Effector CD4-positive, alpha-beta T cell (primary cell): Measurements from ENCODE around the gene UBD. TPM values are rescaled to one million over a fixed set of nuclear protein-coding genes. Genes with fewer than 3 reads are reported as not detected.

Experiments
- DNase-seq: peaks from one replicate; pipeline ENCODE4 v3.0.0-alpha.2; 2020
- total RNA-seq: gene quantifications from one replicate; lab custom pipeline; 2026; lab: John Stamatoyannopoulos, UW

Gene UBD
- not detected for total RNA-seq

GRCh38 chr6:29559524-29560287 is at the start of gene UBD:
TSS of gene UBD (minus strand) at chr6:29559732. CDS start at chr6:29559701, 31 bp downstream.
- no peak for DNase-seq

GRCh38 chr6:29608131-29608530 is 48.6 kb upstream of the UBD start:
- no peak for DNase-seq

DNA sequence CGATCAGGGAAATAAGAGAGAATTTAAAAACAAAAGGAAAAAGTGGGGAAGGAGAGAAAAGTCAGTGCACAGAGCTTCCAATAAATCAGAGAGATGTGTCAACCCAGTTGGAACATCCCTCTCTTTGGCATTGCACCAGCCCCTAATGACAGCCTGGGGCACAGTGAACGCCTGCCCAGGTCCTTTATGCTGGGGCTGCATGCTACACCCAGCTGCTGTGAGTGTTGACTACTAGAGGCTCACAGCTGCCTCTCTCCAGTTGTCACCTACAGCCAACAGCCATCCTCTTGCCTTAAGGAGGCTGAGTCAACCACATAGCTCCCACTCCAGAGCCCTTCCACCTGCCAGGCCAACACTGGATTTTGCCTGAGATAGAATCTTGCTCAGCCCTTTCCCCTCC is 44.4 kb upstream of the UBD start:
- DNase-seq, result no peak

- DNase-seq, result no peak
These were observed 43.9 kb upstream of the UBD start for GRCh38 chr6:29603456-29603855.

DNA sequence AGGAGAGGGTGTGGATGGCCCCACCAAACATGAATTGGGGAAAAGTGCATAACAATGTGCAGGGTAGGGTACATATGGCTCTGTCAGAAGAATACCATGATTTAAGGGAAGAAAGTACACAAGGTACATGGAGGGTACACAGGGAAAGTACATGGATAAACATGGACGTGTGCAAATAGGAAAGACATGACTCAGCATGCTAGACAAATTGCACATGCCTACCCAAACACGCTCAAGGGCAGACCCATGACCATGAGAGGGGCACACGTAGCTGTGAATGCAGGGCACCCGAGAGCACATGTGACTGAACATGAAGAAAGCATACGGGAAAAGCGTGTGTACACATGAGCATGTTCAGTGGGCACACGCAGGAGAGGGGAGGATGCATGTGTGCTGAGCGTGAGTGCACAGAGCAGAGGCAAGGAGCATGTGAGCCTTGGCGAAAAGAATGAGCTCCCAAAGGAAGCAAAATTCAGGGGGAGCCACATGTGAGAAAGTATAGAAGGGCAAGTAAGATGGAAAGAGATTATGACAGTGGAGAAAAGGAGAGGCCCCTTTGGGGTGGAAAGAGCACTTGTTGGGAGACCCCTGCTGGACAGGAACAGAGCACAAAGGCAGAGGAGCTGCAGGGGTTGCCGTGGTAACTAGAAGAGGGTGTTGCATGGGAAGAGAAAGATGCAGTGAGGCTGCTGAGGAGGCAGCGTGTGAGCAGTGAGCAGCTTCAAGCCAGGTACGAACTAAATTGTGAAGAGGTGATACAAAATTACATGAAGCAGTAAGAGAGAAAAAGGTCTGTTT is 43.2 kb upstream of the UBD start:
- DNase-seq, result no peak

GRCh38 chr6:29598172-29598747 is 38.7 kb upstream of the UBD start:
- DNase-seq, result no peak

GRCh38 chr6:29597184-29597583 is 37.7 kb upstream of the UBD start:
- no peak for DNase-seq

DNA sequence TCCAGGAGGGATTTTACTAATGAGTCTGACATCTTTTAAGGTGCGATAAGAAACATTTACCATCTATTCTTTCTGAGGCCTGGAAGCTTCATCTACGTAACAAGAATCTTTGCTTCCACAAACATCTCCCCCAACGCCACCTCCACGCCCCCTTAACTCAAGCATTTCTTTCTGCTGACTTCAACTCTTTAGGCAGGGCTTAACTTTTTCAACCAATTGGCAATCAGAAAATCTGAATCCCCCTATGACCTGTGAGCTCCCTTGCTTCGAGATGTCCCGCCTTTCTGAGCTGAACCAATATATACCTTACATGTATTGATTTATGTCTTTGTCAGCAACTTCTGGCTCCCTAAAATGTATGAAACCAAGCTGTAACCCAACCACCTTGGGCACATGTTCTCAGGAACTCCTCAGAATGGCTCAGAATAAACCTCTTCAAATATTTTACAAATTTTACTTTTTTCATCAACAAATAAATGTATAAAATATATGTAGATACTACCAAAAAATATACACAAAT is 36.9 kb upstream of the UBD start:
- DNase-seq, result no peak

DNA sequence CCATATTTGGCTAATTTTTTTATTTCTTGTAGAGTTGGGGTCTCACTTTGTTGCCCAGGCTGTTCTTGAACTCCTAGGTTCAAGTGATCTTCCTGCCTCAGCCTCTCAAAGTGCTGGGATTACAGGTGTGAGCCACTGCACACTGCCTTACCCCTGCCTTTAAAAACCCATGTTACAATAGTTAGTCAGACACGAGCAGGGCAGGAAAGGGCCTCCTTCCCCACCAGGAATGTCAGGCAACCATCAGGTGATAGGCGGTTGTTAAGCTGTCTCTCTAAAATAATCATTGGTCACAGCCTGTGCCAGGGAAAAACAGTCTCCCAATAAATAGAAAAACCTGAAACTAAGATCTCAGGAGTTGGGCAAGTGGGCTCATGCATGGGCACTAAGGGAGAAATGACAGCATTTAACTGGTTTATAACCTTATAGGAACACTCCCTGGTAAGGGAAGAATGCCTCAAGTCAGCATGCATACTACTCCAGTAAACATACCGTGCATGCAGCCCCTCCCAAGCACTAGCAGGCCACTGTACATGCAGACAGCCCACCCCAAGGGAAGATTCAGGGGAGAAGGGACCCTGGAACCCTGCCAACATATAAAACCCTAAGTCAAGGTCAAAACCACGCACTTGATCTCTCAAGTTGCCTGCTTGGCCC is 33.8 kb upstream of the UBD start:
- no peak for DNase-seq

GRCh38 chr6:29591677-29592076 is 32.1 kb upstream of the UBD start:
- no peak for DNase-seq

- DNase-seq, result no peak
These were observed 30.8 kb upstream of the UBD start for GRCh38 chr6:29590218-29590808.

DNA sequence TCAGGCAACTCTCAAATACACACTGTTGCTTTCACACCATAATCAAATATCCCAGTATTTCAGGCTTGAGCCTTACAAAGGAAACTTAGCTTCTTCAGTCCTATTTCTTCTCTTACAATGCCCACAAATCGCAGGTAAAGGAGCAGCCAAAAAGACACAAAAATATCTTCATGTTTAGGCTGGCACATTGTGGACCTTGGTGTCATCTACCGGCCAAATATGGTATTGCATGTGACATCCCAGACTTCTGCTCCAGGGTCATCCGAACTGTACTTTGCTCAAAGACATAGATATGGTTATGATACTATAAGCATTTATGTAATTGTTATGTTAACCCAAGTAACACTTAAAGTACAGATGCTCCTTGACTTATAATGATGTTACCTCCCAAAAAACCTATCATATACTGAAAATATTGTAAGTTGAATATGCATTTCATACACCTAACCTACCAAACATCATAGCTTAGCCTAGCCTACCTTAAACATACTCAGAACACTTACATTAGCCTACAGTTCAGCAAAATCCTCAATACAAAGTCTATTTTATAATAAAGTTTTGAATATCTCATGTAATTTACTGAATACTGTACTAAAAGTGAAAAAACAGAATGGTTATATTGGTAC is 30.0 kb upstream of the UBD start:
- DNase-seq, result peak; percentile 28

GRCh38 chr6:29584821-29585220 is 25.3 kb upstream of the UBD start, which contains the start of gene OR2H2:
TSS of gene OR2H2 (plus strand) at chr6:29585121. CDS start at chr6:29587945, 2,824 bp downstream.
- DNase-seq, result no peak

- DNase-seq, result no peak
These were observed 18.0 kb upstream of the UBD start for GRCh38 chr6:29577544-29577943.

- no peak for DNase-seq
These were observed 16.5 kb upstream of the UBD start for GRCh38 chr6:29576056-29576455.

GRCh38 chr6:29567991-29568390 is 8.5 kb upstream of the UBD start:
- DNase-seq, result no peak

DNA sequence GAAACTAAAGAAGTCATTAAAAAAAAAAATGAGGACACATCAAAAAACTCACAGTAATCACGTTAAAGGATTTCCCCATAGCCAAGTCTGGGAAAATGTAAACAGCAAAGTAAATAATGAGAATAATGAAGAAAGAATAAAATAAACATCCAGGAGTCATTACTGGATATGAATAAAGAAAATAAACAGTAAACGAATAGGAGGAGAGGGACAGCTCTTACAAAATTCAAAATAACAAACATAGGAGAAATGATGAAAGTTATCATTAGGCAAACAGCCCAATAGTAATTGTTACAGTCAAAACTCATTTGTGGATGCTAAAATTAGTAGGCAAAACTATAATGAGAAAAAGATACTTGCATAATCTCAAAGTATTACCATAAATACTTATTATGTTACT is 8.0 kb upstream of the UBD start:
- DNase-seq, result no peak

GRCh38 chr6:29566856-29567255 is 7.3 kb upstream of the UBD start:
- no peak for DNase-seq

- no peak for DNase-seq
These were observed 5.3 kb upstream of the UBD start for GRCh38 chr6:29564875-29565274.

- no peak for DNase-seq
These were observed 4.0 kb upstream of the UBD start for GRCh38 chr6:29563435-29563965.

DNA sequence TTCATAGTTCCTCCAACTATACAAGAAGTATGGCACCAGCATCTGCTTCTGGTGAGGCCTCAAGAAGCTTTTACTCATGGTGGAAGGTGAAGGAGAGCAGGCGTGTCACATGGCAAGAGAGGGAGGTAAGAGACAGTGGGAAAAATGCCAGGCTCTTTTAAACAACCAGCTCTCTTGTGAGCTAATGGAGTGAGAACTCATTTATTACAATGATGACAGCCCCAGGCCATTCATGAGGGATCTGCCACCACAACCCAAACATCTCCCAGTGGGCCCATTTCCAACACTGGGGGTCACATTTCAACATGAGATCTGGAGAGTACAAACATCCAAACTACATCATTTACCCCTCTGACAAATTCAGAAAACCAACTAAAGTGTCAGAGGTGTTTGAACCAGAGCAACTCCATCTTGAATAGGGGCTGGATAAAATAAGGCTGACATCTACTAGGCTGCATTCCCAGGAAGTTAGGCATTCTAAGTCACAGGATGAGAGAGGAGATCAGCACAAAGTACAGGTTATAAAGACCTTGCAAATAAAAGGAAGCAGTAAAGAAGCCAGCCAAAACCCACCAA is 2.2 kb upstream of the UBD start:
- DNase-seq, result no peak
